Parathyroid adenoma (tissue), 2 donors: ENCODE results near the gene ZNF490.

ENCODE experiments used
- H2AFZ ChIP-seq: fragments of 300-600 bp; sonication (generic); one replicate; pipeline ENCODE4 v1.7.0; 2017; ENCODE audit warnings: antibody characterized with exemption, mild to moderate bottlenecking
- H3K27ac ChIP-seq: fragments of 300-600 bp; sonication (generic); one replicate; pipeline ENCODE4 v1.7.0; 2017
- H3K27me3 ChIP-seq: fragments of 300-600 bp; sonication (generic); one replicate; pipeline ENCODE4 v1.7.0; 2017; ENCODE audit warnings: low read length; ENCODE audit not compliant: control insufficient read depth, insufficient read depth
- H3K36me3 ChIP-seq: fragments of 300-600 bp; sonication (generic); one replicate; pipeline ENCODE4 v1.7.0; 2017; ENCODE audit warnings: low read length; ENCODE audit not compliant: control insufficient read depth, insufficient read depth
- H3K4me1 ChIP-seq: fragments of 300-600 bp; sonication (generic); one replicate; pipeline ENCODE4 v1.7.0; 2017; ENCODE audit warnings: control low read depth
- H3K4me2 ChIP-seq: fragments of 300-600 bp; sonication (generic); one replicate; pipeline ENCODE4 v1.7.0; 2017; ENCODE audit warnings: low read length
- H3K4me3 ChIP-seq: fragments of 300-600 bp; sonication (generic); one replicate; pipeline ENCODE4 v1.7.0; 2017; ENCODE audit warnings: low read depth, low read length
- H3K79me2 ChIP-seq: fragments of 300-600 bp; sonication (generic); one replicate; pipeline ENCODE4 v1.7.0; 2017; ENCODE audit warnings: control low read depth
- H3K9ac ChIP-seq: fragments of 300-600 bp; sonication (generic); one replicate; pipeline ENCODE4 v1.7.0; 2017; ENCODE audit warnings: mild to moderate bottlenecking
- H3K9me3 ChIP-seq: fragments of 300-600 bp; sonication (generic); one replicate; pipeline ENCODE4 v1.7.0; 2017; ENCODE audit warnings: low read length; ENCODE audit not compliant: control insufficient read depth
- CTCF ChIP-seq: fragments of 300-600 bp; sonication (generic); IDR thresholded peaks from one replicate; pipeline ENCODE4 v1.7.0; 2017; ENCODE audit warnings: antibody characterized with exemption, mild to moderate bottlenecking
- donor health status: primary hyperparathyroidism.

ZNF490 gene

GRCh38 chr19:12596485-12596884 lies 14.1 kb downstream of the ZNF490 start:
- Histone ChIP-seq H3K4me2 (no peak overlapping the region), H3K4me1 (no peaks in the 10 kb centered on the region), H3K9ac (no peak overlapping the region), H3K9me3 (no peaks in the 10 kb centered on the region), H3K4me3 (no peak overlapping the region), H3K27me3 (no peaks in the 10 kb centered on the region), H3K27ac (no peak overlapping the region), H3K36me3 (no peaks in the 10 kb centered on the region), H2AFZ (no peak overlapping the region), H3K79me2 (peaks cover 7% of the 10 kb centered on the region)
- no peak for TF ChIP-seq CTCF

GRCh38 chr19:12581100-12581499 lies 29.5 kb downstream of the ZNF490 start:
- Histone ChIP-seq H3K4me2 (no peak overlapping the region), H3K9ac (no peak overlapping the region), H2AFZ (no peak overlapping the region), H3K36me3 (peaks cover 5% of the 10 kb centered on the region), H3K4me3 (no peak overlapping the region), H3K79me2 (no peaks in the 10 kb centered on the region), H3K27ac (no peak overlapping the region), H3K27me3 (no peaks in the 10 kb centered on the region), H3K4me1 (no peaks in the 10 kb centered on the region), H3K9me3 (no peaks in the 10 kb centered on the region)
- no peak for TF ChIP-seq CTCF

- Histone ChIP-seq H3K9ac (no peak overlapping the region), H3K9me3 (no peaks in the 10 kb centered on the region), H3K4me2 (no peak overlapping the region), H3K36me3 (peaks cover 5% of the 10 kb centered on the region), H3K27me3 (no peaks in the 10 kb centered on the region), H2AFZ (no peak overlapping the region), H3K4me3 (no peak overlapping the region), H3K4me1 (no peaks in the 10 kb centered on the region), H3K27ac (no peak overlapping the region), H3K79me2 (no peaks in the 10 kb centered on the region)
- no peak for TF ChIP-seq CTCF
Measured at GRCh38 chr19:12580180-12580694, 30.4 kb downstream of the ZNF490 start.

GRCh38 chr19:12578641-12579040 lies 32.0 kb downstream of the ZNF490 start:
- H3K36me3 ChIP-seq = peaks cover 5% of the 10 kb centered on the region
- no peaks in the 10 kb centered on the region for H3K4me1 ChIP-seq
- no peaks in the 10 kb centered on the region for H3K9me3 ChIP-seq
- no peaks in the 10 kb centered on the region for H3K79me2 ChIP-seq
- H3K9ac ChIP-seq = no peak overlapping the region
- no peak for TF ChIP-seq CTCF
- no peak overlapping the region for H3K4me2 ChIP-seq
- H3K4me3 ChIP-seq = no peak overlapping the region
- no peaks in the 10 kb centered on the region for H3K27me3 ChIP-seq
- H3K27ac ChIP-seq = no peak overlapping the region
- no peak overlapping the region for H2AFZ ChIP-seq

- H3K27ac ChIP-seq = no peak overlapping the region
- no peak overlapping the region for H3K4me2 ChIP-seq
- no peaks in the 10 kb centered on the region for H3K27me3 ChIP-seq
- H3K4me3 ChIP-seq = no peak overlapping the region
- no peaks in the 10 kb centered on the region for H3K4me1 ChIP-seq
- no peaks in the 10 kb centered on the region for H3K9me3 ChIP-seq
- no peak for TF ChIP-seq CTCF
- H2AFZ ChIP-seq = no peak overlapping the region
- H3K9ac ChIP-seq = no peak overlapping the region
- no peaks in the 10 kb centered on the region for H3K79me2 ChIP-seq
- H3K36me3 ChIP-seq = no peaks in the 10 kb centered on the region
Measured at GRCh38 chr19:12574036-12574435, 36.6 kb downstream of the ZNF490 start.
